Keratinocyte (primary cell): ENCODE data around the gene IQGAP3. TPM values are rescaled to one million over a fixed set of nuclear protein-coding genes. Genes with fewer than 3 reads are reported as not detected.

Experiments
- DNase-seq: peaks from one replicate; pipeline ENCODE4 v3.0.0-alpha.2; 2011; ENCODE audit warnings: low read depth, missing footprints, low spot score
- FAIRE-seq: peaks from 2 replicates; lab custom pipeline; 2011; peaks lifted over from hg19 to GRCh38; lab: Jason Lieb, UNC
- H2AFZ ChIP-seq: 2 replicates; pipeline ENCODE4 v1.6.0; 2012; ENCODE audit warnings: low read length, control low read depth, inconsistent platforms; ENCODE audit not compliant: control insufficient read depth
- H3K27ac ChIP-seq: 2 replicates; pipeline ENCODE4 v1.5.1; 2011; ENCODE audit warnings: low read length; ENCODE audit not compliant: control insufficient read depth, insufficient read depth
- H3K27me3 ChIP-seq: 3 replicates; pipeline ENCODE4 v1.6.0; 2011; ENCODE audit warnings: low read length; ENCODE audit not compliant: control insufficient read depth, insufficient read depth; ENCODE audit errors: extremely low read depth
- H3K36me3 ChIP-seq, 2 experiments: 2 replicates in 1 of 2; 3 replicates in 1 of 2; pipeline ENCODE4 v1.5.1; 2011; ENCODE audit warnings: low read length in 2 of 2, mild to moderate bottlenecking in 1 of 2; ENCODE audit not compliant: control insufficient read depth in 2 of 2, insufficient read depth in 2 of 2; ENCODE audit errors: extremely low read depth in 1 of 2
- H3K4me1 ChIP-seq: 3 replicates; pipeline ENCODE4 v1.5.1; 2011; ENCODE audit warnings: low read length; ENCODE audit not compliant: control insufficient read depth, insufficient read depth; ENCODE audit errors: extremely low read depth
- H3K4me2 ChIP-seq: 3 replicates; pipeline ENCODE4 v1.6.0; 2011; ENCODE audit warnings: low read depth, low read length; ENCODE audit not compliant: control insufficient read depth, insufficient read depth; ENCODE audit errors: extremely low read depth
- H3K4me3 ChIP-seq, 3 experiments: fragments of 200-600 bp in 1 of 3; sonication (generic) in 1 of 3; 2 replicates in 2 of 3; 3 replicates in 1 of 3; pipeline ENCODE4 v1.5.1; 2011 to 2016; ENCODE audit warnings: low read length in 3 of 3, mild to moderate bottlenecking in 3 of 3, control low read depth in 2 of 3, inconsistent platforms in 1 of 3, low read depth in 1 of 3, mixed read lengths in 1 of 3, mixed run types in 1 of 3, moderate library complexity in 1 of 3; ENCODE audit not compliant: control insufficient read depth in 2 of 3, insufficient read depth in 2 of 3; ENCODE audit errors: extremely low read depth in 1 of 3
- H3K79me2 ChIP-seq: 2 replicates; pipeline ENCODE4 v1.6.0; 2012; ENCODE audit warnings: low read length; ENCODE audit not compliant: control insufficient read depth, insufficient read depth
- H3K9ac ChIP-seq: 3 replicates; pipeline ENCODE4 v1.6.0; 2011; ENCODE audit warnings: low read length; ENCODE audit not compliant: control insufficient read depth, insufficient read depth; ENCODE audit errors: extremely low read depth
- H3K9me1 ChIP-seq: 3 replicates; pipeline ENCODE4 v1.6.0; 2011; ENCODE audit warnings: low read length; ENCODE audit not compliant: control insufficient read depth, insufficient read depth; ENCODE audit errors: extremely low read depth
- H3K9me3 ChIP-seq: 2 replicates; pipeline ENCODE4 v1.5.1; 2012; ENCODE audit warnings: low read depth, low read length; ENCODE audit not compliant: control insufficient read depth
- H4K20me1 ChIP-seq: 3 replicates; pipeline ENCODE4 v1.6.0; 2011; ENCODE audit warnings: low read length; ENCODE audit not compliant: control insufficient read depth, insufficient read depth; ENCODE audit errors: extremely low read depth
- EZH2 ChIP-seq: IDR thresholded peaks from one replicate; pipeline ENCODE4 v1.6.1; 2012; ENCODE audit warnings: inconsistent platforms, mild to moderate bottlenecking, low read length, moderate library complexity
- dilution Hi-C: fragments of 300-500 bp; cut with MboI; formaldehyde crosslinking; loops from one replicate; pipeline ENCODE4 v1.7.0; 2020; ENCODE audit warnings: low sequenced_read_pairs; ENCODE audit not compliant: extremely low pct_ligation_motif_present
- polyA plus RNA-seq, 5 experiments: library from polyadenylated mRNA; depleted of rRNA in 3 of 5; stranded (reverse) in 3 of 5; stranded (forward) in 1 of 5; unstranded in 1 of 5; fragments of >200 nt; gene quantifications; 1 replicate in 1 of 5; 2 replicates in 3 of 5; 3 replicates in 1 of 5; pipeline versions ENCODE4 v1.2.1 to v1.2.3, GENCODE V29; 2011 to 2012; ENCODE audit warnings: missing spikeins in 2 of 5, low read depth in 1 of 5, low replicate concordance in 1 of 5
- TF ChIP-seq, protein P1 (sequence below), 3 experiments: IDR thresholded peaks in 1 of 3; conservative IDR thresholded peaks in 1 of 3; optimal IDR thresholded peaks in 1 of 3; 2 replicates in 2 of 3; 3 replicates in 1 of 3; pipeline versions ENCODE3 to v1.5.1; 2011; ENCODE audit warnings: low read length in 3 of 3, mild to moderate bottlenecking in 3 of 3, moderate library complexity in 2 of 3, control low read depth in 1 of 3, inconsistent platforms in 1 of 3; ENCODE audit not compliant: insufficient read depth in 2 of 3; ENCODE audit errors: extremely low read depth in 1 of 3

IQGAP3 gene
- polyA plus RNA-seq, 1 donor (not counting 4 experiments of a cell fraction or from before 2014, with no cell fraction given): 5.3 TPM

DNA sequence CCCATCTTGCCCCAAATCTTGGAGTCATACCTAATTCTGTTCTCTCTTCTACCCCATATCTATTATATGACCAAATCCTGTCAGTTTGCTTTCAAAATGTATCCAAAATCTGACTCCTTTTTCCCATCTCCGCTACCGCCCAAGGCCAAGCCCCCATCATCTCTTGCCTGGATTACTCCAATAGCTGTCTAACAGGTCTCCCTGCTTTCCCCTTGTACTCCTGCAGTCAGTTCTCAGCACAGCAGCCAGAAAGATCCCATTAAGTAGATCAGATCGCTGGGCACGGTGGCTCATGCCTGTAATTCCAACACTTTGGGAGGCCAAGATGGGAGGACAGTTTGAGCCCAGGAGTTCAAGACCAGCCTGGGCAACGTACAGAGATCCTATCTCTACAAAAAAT lies 19.8 kb downstream of the IQGAP3 start:
- FAIRE-seq (no peak), DNase-seq (no peak)
- no peaks in the 10 kb centered on the region for H4K20me1 ChIP-seq
- H3K4me1 ChIP-seq: peaks cover 2% of the 10 kb centered on the region
- no peaks in the 10 kb centered on the region for H3K9me3 ChIP-seq
- no peak overlapping the region for H3K4me3 ChIP-seq
- no peak overlapping the region for H3K9ac ChIP-seq
- no peak overlapping the region for H2AFZ ChIP-seq
- H3K36me3 ChIP-seq: peaks cover 4 to 37% of the 10 kb centered on the region in 2 experiments
- H3K27me3 ChIP-seq: no peaks in the 10 kb centered on the region
- no peaks in the 10 kb centered on the region for H3K9me1 ChIP-seq
- no peak overlapping the region for H3K4me2 ChIP-seq
- H3K79me2 ChIP-seq: no peaks in the 10 kb centered on the region
- no peak overlapping the region for H3K27ac ChIP-seq
- dilution Hi-C loops: no loop called here
- TF ChIP-seq, protein P1, sequence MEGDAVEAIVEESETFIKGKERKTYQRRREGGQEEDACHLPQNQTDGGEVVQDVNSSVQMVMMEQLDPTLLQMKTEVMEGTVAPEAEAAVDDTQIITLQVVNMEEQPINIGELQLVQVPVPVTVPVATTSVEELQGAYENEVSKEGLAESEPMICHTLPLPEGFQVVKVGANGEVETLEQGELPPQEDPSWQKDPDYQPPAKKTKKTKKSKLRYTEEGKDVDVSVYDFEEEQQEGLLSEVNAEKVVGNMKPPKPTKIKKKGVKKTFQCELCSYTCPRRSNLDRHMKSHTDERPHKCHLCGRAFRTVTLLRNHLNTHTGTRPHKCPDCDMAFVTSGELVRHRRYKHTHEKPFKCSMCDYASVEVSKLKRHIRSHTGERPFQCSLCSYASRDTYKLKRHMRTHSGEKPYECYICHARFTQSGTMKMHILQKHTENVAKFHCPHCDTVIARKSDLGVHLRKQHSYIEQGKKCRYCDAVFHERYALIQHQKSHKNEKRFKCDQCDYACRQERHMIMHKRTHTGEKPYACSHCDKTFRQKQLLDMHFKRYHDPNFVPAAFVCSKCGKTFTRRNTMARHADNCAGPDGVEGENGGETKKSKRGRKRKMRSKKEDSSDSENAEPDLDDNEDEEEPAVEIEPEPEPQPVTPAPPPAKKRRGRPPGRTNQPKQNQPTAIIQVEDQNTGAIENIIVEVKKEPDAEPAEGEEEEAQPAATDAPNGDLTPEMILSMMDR (optimal IDR thresholded peaks at IDR 0.05 in 1 of 3, IDR thresholded peaks at IDR 0.05 in 1 of 3, conservative IDR thresholded peaks at IDR 0.05 in 1 of 3; ENCODE audit: extremely low read depth in 1 of 3, insufficient read depth in 2 of 3, low read length in 3 of 3): no peak
- no peak for TF ChIP-seq EZH2

DNA sequence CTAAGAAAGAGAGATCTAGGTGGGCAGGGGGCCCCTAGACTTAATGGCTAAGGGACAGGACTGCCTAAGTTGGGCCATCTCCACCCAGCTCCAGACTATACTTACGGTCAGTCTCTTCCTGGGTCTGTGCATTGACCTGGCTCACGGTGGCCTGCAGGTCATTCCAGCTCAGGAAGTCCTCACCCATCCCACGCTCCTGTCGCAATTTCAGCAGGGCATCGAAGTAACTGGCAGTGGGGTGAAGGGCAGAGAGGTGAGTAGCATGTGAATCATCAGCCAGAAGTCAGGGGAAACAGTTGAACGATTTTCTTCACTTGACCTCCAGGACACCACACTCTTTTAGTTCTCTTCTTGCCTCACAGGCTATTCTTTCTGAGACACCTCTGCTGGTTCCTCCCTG lies 20.5 kb downstream of the IQGAP3 start:
- no peak overlapping the region for H3K9ac ChIP-seq
- no peaks in the 10 kb centered on the region for H4K20me1 ChIP-seq
- H3K36me3 ChIP-seq: peaks cover 4 to 43% of the 10 kb centered on the region in 2 experiments
- no peaks in the 10 kb centered on the region for H3K9me3 ChIP-seq
- no peak overlapping the region for H2AFZ ChIP-seq
- TF ChIP-seq, protein P1 (optimal IDR thresholded peaks at IDR 0.05 in 1 of 3, IDR thresholded peaks at IDR 0.05 in 1 of 3, conservative IDR thresholded peaks at IDR 0.05 in 1 of 3; ENCODE audit: extremely low read depth in 1 of 3, insufficient read depth in 2 of 3, low read length in 3 of 3): no peak
- no peak for TF ChIP-seq EZH2
- DNase-seq (no peak), FAIRE-seq (no peak)
- dilution Hi-C loops: no loop called here
- H3K79me2 ChIP-seq: no peaks in the 10 kb centered on the region
- peaks cover 2% of the 10 kb centered on the region for H3K4me1 ChIP-seq
- H3K4me2 ChIP-seq: no peak overlapping the region
- no peak overlapping the region for H3K4me3 ChIP-seq
- no peaks in the 10 kb centered on the region for H3K27me3 ChIP-seq
- H3K9me1 ChIP-seq: no peaks in the 10 kb centered on the region
- H3K27ac ChIP-seq: no peak overlapping the region
